HepG2 (cell line): ENCODE results near the gene KRABD2.

Source experiments
- ATAC-seq: fragments of 200-7000 bp; cut with Tn5 transposase; 3 replicates; pipeline ENCODE4 v1.9.1; 2020; ENCODE audit warnings: mild to moderate bottlenecking, moderate library complexity
- BruUV-seq: library from RNA; stranded (reverse); fragments of 400-500 nt; replicated peaks from 2 replicates; lab custom pipeline; 2021; lab: Mats Ljungman, UMichigan
- CTCF ChIA-PET: fragments of 300-600 bp; formaldehyde crosslinking; extraction: SDS; loops from one replicate; lab custom pipeline; 2021; ENCODE audit warnings: low total read pairs, inconsistent platforms, low intra/inter-chr PET ratio; lab: Yijun Ruan, JAX
- POLR2A ChIA-PET: fragments of 350-600 bp; sonication (Branson Sonifier 250); formaldehyde crosslinking; loops from one replicate; lab custom pipeline; 2020; ENCODE audit warnings: antibody characterized with exemption, inconsistent platforms; lab: Yijun Ruan, JAX
- DNase-seq: peaks from one replicate; pipeline ENCODE4 v3.0.0-alpha.2; 2015; ENCODE audit warnings: low spot score
- FAIRE-seq: peaks from 3 replicates; lab custom pipeline; 2011; peaks lifted over from hg19 to GRCh38; lab: Jason Lieb, UNC
- H2AFZ ChIP-seq: one replicate; pipeline ENCODE4 v1.6.1; 2011; ENCODE audit warnings: low read length, inconsistent platforms
- H3K27ac ChIP-seq: fragments of 300-600 bp; 3 replicates; pipeline ENCODE4 v1.8.0; 2011; ENCODE audit warnings: mixed run types, mild to moderate bottlenecking, mixed read lengths, low read length, inconsistent platforms; ENCODE audit not compliant: insufficient read depth; ENCODE audit errors: extremely low read length
- H3K27me3 ChIP-seq, 2 experiments: fragments of 200-600 bp in 1 of 2; 2 replicates in 1 of 2; 3 replicates in 1 of 2; pipeline versions ENCODE4 v1.6.0 to v1.8.0; 2011; ENCODE audit warnings: low read length in 2 of 2, mild to moderate bottlenecking in 2 of 2, moderate library complexity in 2 of 2, inconsistent platforms in 1 of 2; ENCODE audit not compliant: insufficient read depth in 2 of 2, control insufficient read depth in 1 of 2
- H3K36me3 ChIP-seq, 2 experiments: fragments of 200-600 bp in 1 of 2; replicated peaks in 1 of 2; 2 replicates in 1 of 2; 3 replicates in 1 of 2; pipeline versions ENCODE4 v1.5.1 to v1.8.0; 2011; ENCODE audit warnings: low read length in 2 of 2, inconsistent platforms in 1 of 2; ENCODE audit not compliant: insufficient read depth in 2 of 2, control insufficient read depth in 1 of 2
- H3K4me1 ChIP-seq: 2 replicates; pipeline ENCODE4 v1.5.1; 2012; ENCODE audit warnings: low read length, inconsistent platforms; ENCODE audit not compliant: insufficient read depth
- H3K4me2 ChIP-seq: 2 replicates; pipeline ENCODE4 v1.6.0; 2011; ENCODE audit warnings: low read depth, low read length, inconsistent platforms
- H3K4me3 ChIP-seq, 3 experiments: fragments of 200-600 bp in 1 of 3; sonication (generic), shearing (Covaris generic) in 1 of 3; replicated peaks in 1 of 3; 2 replicates each; pipeline ENCODE4 v1.5.1; 2011 to 2016; ENCODE audit warnings: low read length in 3 of 3, inconsistent platforms in 2 of 3, low read depth in 2 of 3, mild to moderate bottlenecking in 2 of 3, control low read depth in 1 of 3, mixed read lengths in 1 of 3; ENCODE audit not compliant: insufficient read depth in 1 of 3
- H3K79me2 ChIP-seq: one replicate; pipeline ENCODE4 v1.6.1; 2011; ENCODE audit warnings: low read length, inconsistent platforms; ENCODE audit not compliant: insufficient read depth
- H3K9ac ChIP-seq: 2 replicates; pipeline ENCODE4 v1.6.0; 2011; ENCODE audit warnings: mild to moderate bottlenecking, low read depth, low read length, inconsistent platforms; ENCODE audit not compliant: insufficient read depth
- H3K9me3 ChIP-seq: 2 replicates; pipeline ENCODE4 v1.5.1; 2012; ENCODE audit warnings: mild to moderate bottlenecking, low read length
- H4K20me1 ChIP-seq: 2 replicates; pipeline ENCODE4 v1.6.0; 2011; ENCODE audit warnings: inconsistent platforms, mild to moderate bottlenecking, low read length, moderate library complexity; ENCODE audit not compliant: insufficient read depth
- CREB3 ChIP-seq: sonication (generic); formaldehyde crosslinking; IDR thresholded peaks from 2 replicates; pipeline ENCODE4 v1.5.0; 2020; ENCODE audit warnings: missing genetic modification reagents
- GATAD1 ChIP-seq: IDR thresholded peaks from 2 replicates; pipeline ENCODE4 v1.6.1; 2016; ENCODE audit warnings: missing genetic modification reagents, missing compliant biosample characterization
- SETDB1 ChIP-seq: sonication (generic); formaldehyde crosslinking; IDR thresholded peaks from 2 replicates; pipeline ENCODE4 v1.5.1; 2020; ENCODE audit warnings: missing genetic modification reagents, mild to moderate bottlenecking, borderline replicate concordance
- TOE1 ChIP-seq: sonication (generic); formaldehyde crosslinking; IDR thresholded peaks from 2 replicates; pipeline ENCODE4 v1.4.0; 2020; ENCODE audit warnings: mild to moderate bottlenecking, missing genetic modification reagents
- ZNF576 ChIP-seq: sonication (generic); formaldehyde crosslinking; IDR thresholded peaks from 2 replicates; pipeline ENCODE4 v1.4.0; 2020; ENCODE audit warnings: mild to moderate bottlenecking, missing genetic modification reagents
- ZNF83 ChIP-seq: sonication (generic); formaldehyde crosslinking; IDR thresholded peaks from 2 replicates; pipeline ENCODE4 v1.4.0; 2020; ENCODE audit warnings: missing genetic modification reagents, mild to moderate bottlenecking, borderline replicate concordance
- WGBS: methylation state at CpG from one replicate; pipeline ENCODE4 v1.1.6; 2017; ENCODE audit warnings: low lambda C conversion rate; 5-methylcytosine and 5-hydroxymethylcytosine counted together
- in situ Hi-C: cut with HindIII; loops from 2 replicates; pipeline ENCODE4 v1.10.0; 2017; ENCODE audit warnings: low pct_unique_long_range_greater_than_20kb; ENCODE audit not compliant: extremely low pct_ligation_motif_present
- intact Hi-C: fragments of 100-400 bp; cut with micrococcal nuclease; formaldehyde crosslinking; loops from one replicate; pipeline ENCODE4 v1.10.0; 2022; ENCODE audit not compliant: unreplicated experiment
- TF ChIP-seq, protein P1 (sequence below): sonication (generic); formaldehyde crosslinking; IDR thresholded peaks from 2 replicates; pipeline ENCODE4 v1.5.0; 2020; ENCODE audit warnings: missing genetic modification reagents
- TF ChIP-seq, protein P2 (sequence below): sonication (generic); formaldehyde crosslinking; IDR thresholded peaks from 2 replicates; pipeline ENCODE4; 2020; ENCODE audit warnings: missing genetic modification reagents, mild to moderate bottlenecking, borderline replicate concordance

KRABD2 gene

GRCh38 chr17:8413328-8413727 is 36.8 kb upstream of the KRABD2 start:
- Histone ChIP-seq H3K79me2 (no peaks in the 10 kb centered on the region), H3K27ac (no peak overlapping the region), H2AFZ (no peak overlapping the region), H3K27me3 (no peaks in the 10 kb centered on the region), H3K4me2 (peak overlapping the region; percentile 47), H3K9ac (no peak overlapping the region), H3K4me1 (peaks cover 60% of the 10 kb centered on the region), H3K36me3 (no peaks in the 10 kb centered on the region), H3K4me3 (no peak overlapping the region; a peak in 1 of 6 replicates), H3K9me3 (no peaks in the 10 kb centered on the region), H4K20me1 (no peaks in the 10 kb centered on the region)
- intact Hi-C loops: loop anchor here (5.0 kb wide), 1 partner anchor 34 kb away; no protein-coding TSS in a partner anchor
- ChIA-PET POLR2A (interaction anchor here (1.2 to 1.6 kb wide), 2 partner anchors 23 to 30 kb away, joined by 4 to 5 read pairs; partner anchors contain the start of gene NDEL1), CTCF (no interaction called here)
- ATAC-seq: no peak
- 90% methylated on average over 4 of the region's 4 CpGs for WGBS
- TF ChIP-seq CREB3 (CRISPR knock-in tag): no peak
- no TSS peak for BruUV-seq
- no peak for DNase-seq
- no peak for FAIRE-seq
- in situ Hi-C loops: loop anchor here (5.0 kb wide), 1 partner anchor 34 kb away; no protein-coding TSS in a partner anchor

DNA sequence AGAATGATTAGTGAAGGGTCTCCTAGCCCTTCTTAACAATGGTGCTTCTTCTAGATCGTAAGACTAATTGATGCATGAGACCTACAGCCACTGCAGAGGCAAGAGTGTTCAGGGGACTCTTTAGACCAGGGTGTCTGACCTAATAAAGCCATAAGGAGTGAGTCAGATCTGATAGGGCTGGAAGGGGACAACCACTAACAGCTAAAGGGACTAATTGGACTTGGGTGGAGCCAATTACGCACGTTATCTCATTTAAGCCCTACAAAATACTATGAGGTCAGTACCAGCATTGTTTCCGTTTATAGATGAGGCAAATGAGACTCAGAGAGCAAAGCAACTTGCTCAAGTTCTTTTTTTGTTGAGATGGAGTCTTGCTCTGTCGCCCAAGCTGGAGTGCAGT is 35.6 kb upstream of the KRABD2 start:
- no peak overlapping the region for H3K27ac ChIP-seq
- CTCF ChIA-PET: no interaction called here

More for the DNA sequence above, 35.6 kb upstream of the KRABD2 start:
- H3K9ac ChIP-seq: no peak overlapping the region
- BruUV-seq: no TSS peak
- intact Hi-C loops: loop anchor here (5.0 kb wide), 1 partner anchor 35 kb away; no protein-coding TSS in a partner anchor
- WGBS: 87% methylated on average over 5 of the region's 5 CpGs
- no peaks in the 10 kb centered on the region for H4K20me1 ChIP-seq
- POLR2A ChIA-PET: interaction anchor here (1.0 to 1.6 kb wide), 2 partner anchors 24 kb away, joined by 3 to 5 read pairs; partner anchors contain the start of gene NDEL1
- no peak for TF ChIP-seq ZNF83 (CRISPR knock-in tag)
- no peak for TF ChIP-seq SETDB1 (CRISPR knock-in tag)
- TF ChIP-seq, protein P1, sequence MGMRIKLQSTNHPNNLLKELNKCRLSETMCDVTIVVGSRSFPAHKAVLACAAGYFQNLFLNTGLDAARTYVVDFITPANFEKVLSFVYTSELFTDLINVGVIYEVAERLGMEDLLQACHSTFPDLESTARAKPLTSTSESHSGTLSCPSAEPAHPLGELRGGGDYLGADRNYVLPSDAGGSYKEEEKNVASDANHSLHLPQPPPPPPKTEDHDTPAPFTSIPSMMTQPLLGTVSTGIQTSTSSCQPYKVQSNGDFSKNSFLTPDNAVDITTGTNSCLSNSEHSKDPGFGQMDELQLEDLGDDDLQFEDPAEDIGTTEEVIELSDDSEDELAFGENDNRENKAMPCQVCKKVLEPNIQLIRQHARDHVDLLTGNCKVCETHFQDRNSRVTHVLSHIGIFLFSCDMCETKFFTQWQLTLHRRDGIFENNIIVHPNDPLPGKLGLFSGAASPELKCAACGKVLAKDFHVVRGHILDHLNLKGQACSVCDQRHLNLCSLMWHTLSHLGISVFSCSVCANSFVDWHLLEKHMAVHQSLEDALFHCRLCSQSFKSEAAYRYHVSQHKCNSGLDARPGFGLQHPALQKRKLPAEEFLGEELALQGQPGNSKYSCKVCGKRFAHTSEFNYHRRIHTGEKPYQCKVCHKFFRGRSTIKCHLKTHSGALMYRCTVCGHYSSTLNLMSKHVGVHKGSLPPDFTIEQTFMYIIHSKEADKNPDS (CRISPR knock-in tag): no peak
- TF ChIP-seq TOE1 (CRISPR knock-in tag): no peak
- no peak for TF ChIP-seq ZNF576 (CRISPR knock-in tag)
- no peak for TF ChIP-seq GATAD1 (CRISPR knock-in tag)
- TF ChIP-seq, protein P2, sequence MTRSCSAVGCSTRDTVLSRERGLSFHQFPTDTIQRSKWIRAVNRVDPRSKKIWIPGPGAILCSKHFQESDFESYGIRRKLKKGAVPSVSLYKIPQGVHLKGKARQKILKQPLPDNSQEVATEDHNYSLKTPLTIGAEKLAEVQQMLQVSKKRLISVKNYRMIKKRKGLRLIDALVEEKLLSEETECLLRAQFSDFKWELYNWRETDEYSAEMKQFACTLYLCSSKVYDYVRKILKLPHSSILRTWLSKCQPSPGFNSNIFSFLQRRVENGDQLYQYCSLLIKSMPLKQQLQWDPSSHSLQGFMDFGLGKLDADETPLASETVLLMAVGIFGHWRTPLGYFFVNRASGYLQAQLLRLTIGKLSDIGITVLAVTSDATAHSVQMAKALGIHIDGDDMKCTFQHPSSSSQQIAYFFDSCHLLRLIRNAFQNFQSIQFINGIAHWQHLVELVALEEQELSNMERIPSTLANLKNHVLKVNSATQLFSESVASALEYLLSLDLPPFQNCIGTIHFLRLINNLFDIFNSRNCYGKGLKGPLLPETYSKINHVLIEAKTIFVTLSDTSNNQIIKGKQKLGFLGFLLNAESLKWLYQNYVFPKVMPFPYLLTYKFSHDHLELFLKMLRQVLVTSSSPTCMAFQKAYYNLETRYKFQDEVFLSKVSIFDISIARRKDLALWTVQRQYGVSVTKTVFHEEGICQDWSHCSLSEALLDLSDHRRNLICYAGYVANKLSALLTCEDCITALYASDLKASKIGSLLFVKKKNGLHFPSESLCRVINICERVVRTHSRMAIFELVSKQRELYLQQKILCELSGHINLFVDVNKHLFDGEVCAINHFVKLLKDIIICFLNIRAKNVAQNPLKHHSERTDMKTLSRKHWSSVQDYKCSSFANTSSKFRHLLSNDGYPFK (CRISPR knock-in tag): no peak
- no peaks in the 10 kb centered on the region for H3K79me2 ChIP-seq
- H3K4me3 ChIP-seq: no peak overlapping the region
- no peaks in the 10 kb centered on the region for H3K9me3 ChIP-seq
- H3K27me3 ChIP-seq: no peaks in the 10 kb centered on the region
- H3K4me1 ChIP-seq: peaks cover 54% of the 10 kb centered on the region
- ATAC-seq: no peak
- DNase-seq: no peak
- no peaks in the 10 kb centered on the region for H3K36me3 ChIP-seq
- in situ Hi-C loops: loop anchor here (5.0 kb wide), 1 partner anchor 35 kb away; no protein-coding TSS in a partner anchor
- no peak for FAIRE-seq
- H3K4me2 ChIP-seq: no peak overlapping the region
- no peak overlapping the region for H2AFZ ChIP-seq
